Measurements from ENCODE around the gene SCAMP3.
"Not testable (repeated sequence)": the region's sequence is repeated elsewhere in the genome, so short reads cannot be mapped to it uniquely, and the experiment has no call there.

SCAMP3 gene

GRCh38 chr1:155254228-155254713 is 7.9 kb downstream of the SCAMP3 start:
- no peak for FAIRE-seq

- no peak for FAIRE-seq
Observed at GRCh38 chr1:155253797-155254196, 8.4 kb downstream of the SCAMP3 start.

DNA sequence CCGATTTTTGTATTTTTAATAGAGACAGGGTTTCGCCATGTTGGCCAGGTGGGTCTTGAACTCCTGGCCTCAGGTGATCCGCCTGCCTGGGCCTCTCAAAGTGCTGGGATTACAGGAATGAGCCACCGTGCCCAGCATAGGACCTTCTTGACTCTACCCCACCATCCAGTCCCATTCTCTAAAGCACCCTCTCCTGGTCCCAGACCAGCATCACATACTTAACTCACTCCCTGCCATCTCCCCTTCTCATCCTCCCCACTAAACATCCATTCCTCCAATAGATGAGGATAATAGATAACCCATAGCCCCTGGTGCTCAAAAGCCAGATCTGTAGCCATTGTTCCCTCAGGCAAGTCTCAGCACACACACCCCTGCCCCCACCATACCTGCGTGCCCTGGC is 9.0 kb downstream of the SCAMP3 start:
- FAIRE-seq = no peak

- FAIRE-seq = no peak
Observed at GRCh38 chr1:155251566-155251965, 10.6 kb downstream of the SCAMP3 start.

GRCh38 chr1:155250633-155251449 is 11.3 kb downstream of the SCAMP3 start:
- FAIRE-seq = no peak

GRCh38 chr1:155250246-155250632 is 11.9 kb downstream of the SCAMP3 start:
- FAIRE-seq = no peak

DNA sequence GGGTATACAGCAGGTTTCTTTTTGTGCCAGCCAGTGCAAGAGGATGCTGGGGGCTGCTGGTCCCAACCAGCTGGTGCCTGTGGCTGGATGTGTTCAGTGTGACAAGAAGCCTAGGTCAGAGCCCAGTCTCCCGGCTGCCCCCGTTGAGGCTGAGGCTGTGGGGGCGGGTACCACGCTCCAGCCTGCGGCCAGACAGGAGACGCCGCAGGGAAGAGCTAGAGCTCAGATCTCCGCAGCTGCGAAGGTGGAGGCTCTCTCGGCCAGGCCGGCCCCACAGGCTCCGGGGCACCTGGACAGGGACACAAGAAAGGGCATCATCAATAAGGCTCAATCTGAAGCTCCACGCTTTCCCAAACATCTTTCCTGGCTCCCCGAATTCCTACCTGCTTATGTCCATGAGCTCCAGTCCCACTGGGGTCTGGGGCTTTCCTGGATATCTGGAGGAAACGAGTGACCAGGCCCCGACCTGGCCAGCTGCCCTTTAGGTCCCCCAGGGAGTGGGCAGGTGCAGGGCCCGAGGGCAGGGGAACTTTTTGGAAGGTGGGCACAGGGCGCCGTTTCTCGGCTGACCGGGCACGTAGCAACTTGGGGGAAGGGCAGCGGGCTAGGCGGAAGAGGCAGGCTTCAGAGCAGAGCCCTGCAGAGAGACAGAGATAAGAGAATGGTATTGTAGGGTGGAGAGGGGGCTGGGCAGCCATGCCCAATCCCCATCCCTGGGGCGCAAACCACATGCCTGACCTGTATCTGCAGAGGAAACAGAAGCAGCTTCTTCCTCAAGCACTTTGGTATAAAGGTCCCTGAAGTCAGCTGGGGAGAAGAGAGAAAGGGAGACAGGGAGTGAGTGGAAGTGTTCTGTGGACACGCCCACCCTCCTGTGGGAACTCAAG is 14.2 kb downstream of the SCAMP3 start:
- no peak for FAIRE-seq

DNA sequence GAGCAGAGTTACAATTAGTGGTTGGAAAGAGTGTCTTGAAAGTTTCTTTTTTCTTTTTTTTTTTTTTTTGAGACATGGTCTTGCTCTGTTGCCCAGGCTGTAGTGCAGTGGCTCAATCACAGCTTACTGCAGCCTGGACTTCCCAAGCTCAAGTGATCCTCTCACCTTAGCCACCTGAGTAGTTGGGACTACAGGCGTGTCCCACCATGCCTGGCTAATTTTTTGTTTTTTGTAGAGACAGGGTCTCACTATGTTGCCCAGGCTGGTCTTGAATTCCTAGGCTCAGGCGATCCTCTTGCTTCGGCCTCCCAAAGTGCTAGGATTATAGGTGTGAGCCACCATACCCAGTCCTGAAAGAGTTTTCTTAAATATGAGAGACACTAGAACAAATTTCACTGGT is 15.4 kb downstream of the SCAMP3 start:
- not testable (repeated sequence) for FAIRE-seq

- FAIRE-seq = no peak
Observed at GRCh38 chr1:155245163-155245524, 17.0 kb downstream of the SCAMP3 start.

GRCh38 chr1:155244368-155245162 is 17.6 kb downstream of the SCAMP3 start:
- FAIRE-seq = peak; percentile 84

DNA sequence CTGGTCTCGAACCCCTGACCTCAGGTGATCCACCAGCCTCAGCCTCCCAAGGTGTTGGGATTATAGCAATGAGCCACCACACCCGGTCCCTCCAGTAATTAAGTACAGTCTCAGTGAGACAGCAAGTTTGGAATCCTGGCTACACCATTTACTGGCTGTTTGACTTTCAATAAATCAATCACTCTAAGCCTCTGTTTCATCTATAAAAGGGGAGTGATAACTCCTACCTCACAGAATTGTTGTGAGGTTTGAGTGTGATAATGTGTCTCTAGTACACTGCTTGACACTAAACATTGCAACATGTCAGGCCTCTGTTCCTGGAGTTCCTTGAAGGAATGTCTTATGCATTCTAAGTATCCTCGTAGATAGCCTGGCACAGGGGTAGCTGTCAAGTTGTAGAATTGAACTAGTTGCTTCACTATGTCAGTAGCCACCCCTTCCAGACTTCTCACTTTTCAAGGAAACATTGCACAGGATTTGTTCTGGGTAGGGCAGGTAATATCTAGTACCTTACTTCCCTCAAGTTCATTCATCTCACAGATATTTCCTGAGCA is 19.3 kb downstream of the SCAMP3 start:
- FAIRE-seq = no peak

DNA sequence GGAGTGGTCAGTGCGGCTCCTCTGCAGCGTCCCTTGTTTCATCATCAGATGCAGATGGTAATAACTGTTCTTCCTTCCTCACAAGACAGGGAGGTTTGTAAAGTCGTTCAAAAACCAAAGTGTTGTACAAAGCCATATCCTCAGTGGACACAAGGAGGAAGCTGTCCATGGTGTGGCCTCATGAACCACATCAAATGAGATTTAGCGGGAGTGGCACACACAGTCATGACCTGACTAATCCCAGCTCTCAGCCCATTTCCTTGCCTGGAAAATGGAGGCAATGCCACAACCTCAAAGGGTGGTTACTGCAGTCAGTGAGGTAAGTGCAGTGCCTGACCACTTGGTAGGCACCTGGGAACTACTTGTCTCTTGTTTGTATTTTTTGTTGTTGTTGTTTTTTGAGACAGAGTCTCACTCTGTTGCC is 20.3 kb downstream of the SCAMP3 start:
- FAIRE-seq = no peak

GRCh38 chr1:155241069-155241679 is 21.0 kb downstream of the SCAMP3 start:
- FAIRE-seq = no peak

- FAIRE-seq = no peak
Observed at GRCh38 chr1:155236451-155236850, 25.7 kb downstream of the SCAMP3 start.

GRCh38 chr1:155235375-155235774 is 26.8 kb downstream of the SCAMP3 start:
- FAIRE-seq = not testable (repeated sequence)

DNA sequence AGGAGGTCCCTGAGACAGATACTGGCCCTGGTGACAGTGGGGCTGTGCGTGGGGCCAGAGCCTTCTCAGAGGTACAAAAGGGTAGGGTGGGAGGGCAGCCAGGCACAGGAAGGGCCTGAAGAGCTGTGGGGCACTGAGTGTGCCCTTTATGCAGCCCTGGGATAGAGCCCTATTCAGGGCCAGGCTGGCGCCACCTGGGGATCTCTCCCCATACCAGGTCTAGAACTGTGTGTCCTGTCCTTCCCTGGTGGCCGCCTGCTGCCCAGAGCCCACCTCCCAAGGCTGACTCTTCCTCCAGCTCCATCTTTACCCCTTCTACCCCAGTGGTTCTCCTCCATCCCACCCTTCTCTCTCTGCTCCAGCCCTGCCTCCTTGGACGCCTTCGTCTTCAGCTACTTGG is 28.7 kb downstream of the SCAMP3 start:
- not testable (repeated sequence) for FAIRE-seq

DNA sequence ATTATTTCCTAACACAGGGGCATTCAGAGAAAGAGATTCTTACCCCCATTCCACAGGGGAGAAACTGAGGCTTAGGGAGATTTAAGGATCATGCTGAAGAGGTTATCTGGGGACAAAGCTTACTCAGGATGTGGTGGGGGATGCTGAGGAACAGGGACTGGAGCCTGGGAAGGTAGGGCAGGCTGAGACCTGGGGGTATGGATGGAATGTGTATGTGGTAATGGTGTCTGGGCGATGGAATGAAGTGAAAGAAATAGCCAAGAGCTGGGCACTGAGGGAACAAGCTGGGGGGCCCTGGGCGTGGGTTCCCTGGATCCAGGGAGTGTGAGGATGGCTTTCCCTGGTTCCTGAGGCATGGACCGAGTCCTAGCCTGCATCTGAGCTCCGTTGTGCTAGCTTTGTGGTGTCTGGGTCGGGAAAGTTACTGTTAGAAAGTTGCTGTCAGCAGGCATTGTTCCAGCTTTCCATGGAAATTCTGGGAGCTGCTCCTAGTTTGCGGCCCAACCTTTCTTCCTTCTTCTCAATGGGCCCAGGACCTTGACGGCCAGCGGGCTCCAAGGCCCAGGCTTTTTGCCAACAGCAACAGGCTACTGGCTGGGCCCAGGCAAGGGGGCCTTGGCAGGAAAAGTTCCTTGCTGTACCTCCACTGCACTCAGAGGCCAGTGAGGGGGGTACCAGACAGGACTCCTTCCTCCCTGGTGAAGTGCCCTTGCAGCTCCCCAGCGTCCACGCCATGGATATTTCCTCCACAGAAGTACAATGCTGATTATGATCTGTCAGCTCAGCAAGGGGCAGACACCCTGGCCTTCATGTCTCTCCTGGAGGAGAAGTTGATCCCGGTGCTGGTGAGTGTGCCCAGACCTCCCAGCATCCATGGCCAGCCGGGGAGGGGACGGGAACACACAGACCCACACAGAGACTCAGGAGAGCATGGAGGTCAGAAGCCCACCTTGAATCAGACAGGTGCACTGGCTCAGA is 29.9 kb downstream of the SCAMP3 start:
- not testable (repeated sequence) for FAIRE-seq

GRCh38 chr1:155231302-155231701 is 30.9 kb downstream of the SCAMP3 start:
- FAIRE-seq = not testable (repeated sequence)

DNA sequence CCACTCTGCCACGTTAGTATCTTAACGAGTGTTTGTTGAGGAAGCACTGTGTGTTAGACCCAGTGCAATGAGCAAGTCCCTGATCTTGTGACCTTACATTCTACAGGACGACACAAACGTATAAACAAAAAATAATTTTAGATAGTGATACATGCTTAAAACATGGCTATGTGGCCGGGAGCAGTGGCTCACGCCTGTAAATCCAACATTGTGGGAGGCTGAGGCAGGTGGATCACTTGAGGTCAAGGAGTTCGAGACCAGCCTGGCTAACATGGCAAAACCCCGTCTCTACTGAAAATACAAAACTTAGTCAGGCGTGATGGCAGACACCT is 34.1 kb downstream of the SCAMP3 start:
- FAIRE-seq = no peak

- FAIRE-seq = peak; percentile 94
Observed at GRCh38 chr1:155227261-155228095, 34.7 kb downstream of the SCAMP3 start.

Data from A204.1 (cell line).